Measurements from ENCODE around the gene CFAP46. TPM values are rescaled to one million over a fixed set of nuclear protein-coding genes. Genes with fewer than 3 reads are reported as not detected.

The CFAP46 gene
- total and polyA plus RNA-seq, 2 donors (not counting 1 experiment from before 2014, with no cell fraction given) = 0.07 TPM; not detected in 1

DNA sequence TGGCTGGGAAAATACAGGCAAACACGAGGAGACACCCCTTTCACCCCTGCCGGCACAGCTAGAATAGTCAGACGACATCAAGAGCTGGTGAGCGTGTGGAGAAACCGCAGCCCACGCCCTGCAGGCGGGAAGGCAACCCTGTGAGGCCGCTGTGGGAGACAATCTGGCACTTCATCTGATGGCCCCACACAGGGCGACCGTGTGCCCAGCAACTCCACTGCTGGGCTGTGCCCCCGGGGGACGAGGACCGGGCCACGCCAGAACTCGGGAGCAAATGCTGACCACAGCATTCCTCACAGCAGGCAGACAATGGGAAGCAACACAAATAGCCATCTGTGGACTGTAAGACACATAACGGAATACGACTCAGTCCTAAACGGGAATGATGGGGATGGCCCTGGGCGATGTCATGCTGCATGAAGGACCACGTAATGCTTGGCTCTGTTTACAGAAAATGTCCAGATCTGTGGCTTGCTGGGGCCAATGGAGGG, 58.9 kb downstream of the CFAP46 start:
- no peak overlapping the region for H3K27ac Mint-ChIP-seq
- H3K4me1 Mint-ChIP-seq = no peaks in the 10 kb centered on the region
- Histone ChIP-seq H3K9ac (ENCODE audit: low read length) (no peak overlapping the region), H3K27me3 (replicated peaks in 1 of 4; ENCODE audit: control extremely low read depth in 1 of 4, control insufficient read depth in 3 of 4, insufficient read depth in 4 of 4, low read length in 3 of 4) (no peaks in the 10 kb centered on the region), H3K27ac (ENCODE audit: low read length in 2 of 2) (no peak overlapping the region), H3K36me3 (replicated peaks in 1 of 2; ENCODE audit: control extremely low read depth in 1 of 2, control insufficient read depth in 1 of 2, extremely low read depth in 1 of 2, insufficient read depth in 2 of 2, low read length in 1 of 2) (no peaks in the 10 kb centered on the region), H3K4me1 (ENCODE audit: control insufficient read depth in 2 of 2, insufficient read depth in 2 of 2, low read length in 2 of 2) (no peaks in the 10 kb centered on the region), H3K79me2 (ENCODE audit: control insufficient read depth, insufficient read depth, low read length) (no peaks in the 10 kb centered on the region), H3K9me3 (ENCODE audit: control extremely low read depth in 1 of 3, control insufficient read depth in 2 of 3, insufficient read depth in 1 of 3, low read length in 2 of 3) (peaks cover 0 to 15% (median 0%) of the 10 kb centered on the region in 3 donors), H3K4me2 (replicated peaks; ENCODE audit: low read depth, low read length, poor library complexity, severe bottlenecking) (no peak overlapping the region), H4K20me1 (ENCODE audit: control insufficient read depth, insufficient read depth, low read length, poor library complexity, severe bottlenecking) (no peaks in the 10 kb centered on the region), H3K4me3 (ENCODE audit: control extremely low read depth in 1 of 5, extremely low read depth in 1 of 5, insufficient read depth in 1 of 5, low read depth in 2 of 5, low read length in 4 of 5) (no peak overlapping the region), H2AFZ (ENCODE audit: insufficient read depth, low read depth, low read length, poor library complexity, severe bottlenecking) (no peak overlapping the region)
- ChIA-PET POLR2A (no interaction called here), CTCF (no interaction called here)
- TF ChIP-seq, protein P1, sequence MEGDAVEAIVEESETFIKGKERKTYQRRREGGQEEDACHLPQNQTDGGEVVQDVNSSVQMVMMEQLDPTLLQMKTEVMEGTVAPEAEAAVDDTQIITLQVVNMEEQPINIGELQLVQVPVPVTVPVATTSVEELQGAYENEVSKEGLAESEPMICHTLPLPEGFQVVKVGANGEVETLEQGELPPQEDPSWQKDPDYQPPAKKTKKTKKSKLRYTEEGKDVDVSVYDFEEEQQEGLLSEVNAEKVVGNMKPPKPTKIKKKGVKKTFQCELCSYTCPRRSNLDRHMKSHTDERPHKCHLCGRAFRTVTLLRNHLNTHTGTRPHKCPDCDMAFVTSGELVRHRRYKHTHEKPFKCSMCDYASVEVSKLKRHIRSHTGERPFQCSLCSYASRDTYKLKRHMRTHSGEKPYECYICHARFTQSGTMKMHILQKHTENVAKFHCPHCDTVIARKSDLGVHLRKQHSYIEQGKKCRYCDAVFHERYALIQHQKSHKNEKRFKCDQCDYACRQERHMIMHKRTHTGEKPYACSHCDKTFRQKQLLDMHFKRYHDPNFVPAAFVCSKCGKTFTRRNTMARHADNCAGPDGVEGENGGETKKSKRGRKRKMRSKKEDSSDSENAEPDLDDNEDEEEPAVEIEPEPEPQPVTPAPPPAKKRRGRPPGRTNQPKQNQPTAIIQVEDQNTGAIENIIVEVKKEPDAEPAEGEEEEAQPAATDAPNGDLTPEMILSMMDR (IDR thresholded peaks at IDR 0.05) = no peak
- no peak for TF ChIP-seq EZH2 (IDR thresholded peaks at IDR 0.05; ENCODE audit: borderline replicate concordance, insufficient read depth, low read depth, low read length, poor library complexity, severe bottlenecking)
- ATAC-seq (ENCODE audit: low read depth) (no peak), DNase-seq (no peak)
- no peak overlapping the region for H3K4me3 Mint-ChIP-seq
- peaks cover 7% of the 10 kb centered on the region for H3K27me3 Mint-ChIP-seq
- H3K9me3 Mint-ChIP-seq (ENCODE audit: insufficient read depth) = no peaks in the 10 kb centered on the region
- intact Hi-C loops (cut with micrococcal nuclease) = no loop called here
- 89% methylated on average over 20 of the region's 20 CpGs for WGBS (ENCODE audit: insufficient coverage)

DNA sequence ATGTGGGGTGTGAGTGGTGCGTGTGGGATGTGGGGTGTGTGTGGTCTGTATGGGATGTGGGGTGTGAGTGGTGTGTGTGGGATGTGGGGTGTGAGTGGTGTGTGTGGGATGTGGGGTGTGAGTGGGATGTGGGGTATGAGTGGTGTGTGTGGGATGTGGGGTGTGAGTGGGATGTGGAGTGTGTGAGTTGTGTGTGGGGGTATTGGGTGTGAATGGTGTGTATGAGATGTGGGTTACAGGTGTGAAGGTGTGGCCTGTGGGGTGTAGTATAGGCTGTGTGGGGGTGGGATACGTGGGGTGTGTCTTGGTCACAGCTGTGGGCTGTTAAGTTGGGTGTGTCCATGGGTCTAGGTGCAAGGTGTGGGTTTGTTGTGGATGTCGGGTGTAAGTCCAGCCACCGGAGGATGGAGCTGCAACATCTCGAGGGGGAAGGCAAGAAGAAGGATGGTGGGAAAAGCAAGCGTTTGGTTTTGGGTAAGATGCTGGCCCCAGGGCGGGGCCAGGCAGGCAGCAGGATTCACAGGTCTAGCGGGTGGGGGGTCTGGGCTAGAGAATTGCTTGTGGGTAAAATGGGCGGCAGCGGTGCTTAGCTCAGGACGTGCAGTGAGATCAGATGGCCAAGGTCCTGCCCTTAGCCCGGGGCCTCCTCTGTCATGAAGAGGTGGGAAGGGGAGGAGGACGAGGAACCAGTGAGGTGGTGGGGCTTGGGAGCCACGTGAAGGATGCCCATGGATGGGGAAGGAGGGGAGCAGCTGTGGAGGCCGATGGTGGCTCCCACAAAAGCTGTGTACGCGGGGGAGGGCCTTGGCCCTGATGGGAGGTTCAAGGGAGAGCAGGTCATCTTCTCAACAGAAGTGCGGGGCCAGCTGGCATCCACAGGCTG, 60.1 kb downstream of the CFAP46 start:
- WGBS (ENCODE audit: insufficient coverage) = 86% methylated on average over 18 of the region's 18 CpGs
- Histone ChIP-seq H3K27me3 (replicated peaks in 1 of 4; ENCODE audit: control extremely low read depth in 1 of 4, control insufficient read depth in 3 of 4, insufficient read depth in 4 of 4, low read length in 3 of 4) (peaks cover 0 to 4% (median 0%) of the 10 kb centered on the region in 4 experiments), H3K9me3 (ENCODE audit: control extremely low read depth in 1 of 3, control insufficient read depth in 2 of 3, insufficient read depth in 1 of 3, low read length in 2 of 3) (peaks cover 0 to 15% (median 0%) of the 10 kb centered on the region in 3 donors), H3K36me3 (replicated peaks in 1 of 2; ENCODE audit: control extremely low read depth in 1 of 2, control insufficient read depth in 1 of 2, extremely low read depth in 1 of 2, insufficient read depth in 2 of 2, low read length in 1 of 2) (no peaks in the 10 kb centered on the region), H3K27ac (ENCODE audit: low read length in 2 of 2) (no peak overlapping the region), H2AFZ (ENCODE audit: insufficient read depth, low read depth, low read length, poor library complexity, severe bottlenecking) (no peak overlapping the region), H3K4me2 (replicated peaks; ENCODE audit: low read depth, low read length, poor library complexity, severe bottlenecking) (no peak overlapping the region), H3K4me1 (ENCODE audit: control insufficient read depth in 2 of 2, insufficient read depth in 2 of 2, low read length in 2 of 2) (no peaks in the 10 kb centered on the region), H4K20me1 (ENCODE audit: control insufficient read depth, insufficient read depth, low read length, poor library complexity, severe bottlenecking) (no peaks in the 10 kb centered on the region), H3K4me3 (ENCODE audit: control extremely low read depth in 1 of 5, extremely low read depth in 1 of 5, insufficient read depth in 1 of 5, low read depth in 2 of 5, low read length in 4 of 5) (no peak overlapping the region), H3K79me2 (ENCODE audit: control insufficient read depth, insufficient read depth, low read length) (no peaks in the 10 kb centered on the region), H3K9ac (ENCODE audit: low read length) (no peak overlapping the region)
- ChIA-PET POLR2A (no interaction called here), CTCF (no interaction called here)
- DNase-seq (no peak), ATAC-seq (ENCODE audit: low read depth) (no peak)
- Mint-ChIP-seq H3K4me3 (no peak overlapping the region), H3K27me3 (peaks cover 7% of the 10 kb centered on the region), H3K4me1 (no peaks in the 10 kb centered on the region), H3K9me3 (ENCODE audit: insufficient read depth) (no peaks in the 10 kb centered on the region), H3K27ac (no peak overlapping the region)
- TF ChIP-seq EZH2 (IDR thresholded peaks at IDR 0.05; ENCODE audit: borderline replicate concordance, insufficient read depth, low read depth, low read length, poor library complexity, severe bottlenecking) = no peak
- TF ChIP-seq, protein P1 (IDR thresholded peaks at IDR 0.05) = no peak
- intact Hi-C loops (cut with micrococcal nuclease) = no loop called here
